Motor neuron (in vitro differentiated cells): ENCODE data around the gene PSMD14. TPM values are rescaled to one million over a fixed set of nuclear protein-coding genes. Genes with fewer than 3 reads are reported as not detected.
"Not testable (repeated sequence)": the region's sequence is repeated elsewhere in the genome, so short reads cannot be mapped to it uniquely, and the experiment has no call there.

Source experiments
- ATAC-seq, 8 experiments: fragments of 200-7000 bp; cut with Tn5 transposase; replicated peaks in 6 of 8; 2 replicates each; pipeline ENCODE4 v1.8.0; 2021; ENCODE audit warnings: mild to moderate bottlenecking in 8 of 8, moderate library complexity in 8 of 8
- H3K27ac ChIP-seq, 2 donors: fragments of 250-450 bp; sonication (Bioruptor Pico); 2 replicates each; pipeline ENCODE4 v1.9.0; 2021; ENCODE audit warnings: antibody characterized with exemption in 2 of 2, mild to moderate bottlenecking in 2 of 2, moderate library complexity in 1 of 2
- H3K4me1 ChIP-seq, 2 donors: fragments of 250-450 bp; sonication (Bioruptor Pico); replicated peaks in 1 of 2; 2 replicates each; pipeline ENCODE4 v1.6.1; 2021; ENCODE audit warnings: antibody characterized with exemption in 2 of 2, mild to moderate bottlenecking in 2 of 2, moderate library complexity in 1 of 2
- H3K4me3 ChIP-seq, 5 donors: fragments of 250-450 bp; sonication (Bioruptor Pico); 2 replicates each; pipeline ENCODE4 v1.9.0; 2021; ENCODE audit warnings: antibody characterized with exemption in 5 of 5, mild to moderate bottlenecking in 5 of 5, moderate library complexity in 4 of 5
- WGBS, 10 experiments: fragments of 450-650 bp; shearing (Covaris generic); methylation state at CpG; one replicate each; pipeline ENCODE4 v1.0.0; 2022; 5-methylcytosine and 5-hydroxymethylcytosine counted together
- in situ Hi-C, 9 experiments: fragments of 400-800 bp; cut with MboI; loops; one replicate each; pipeline ENCODE4 v1.15.0; 2021; ENCODE audit warnings: low sequenced_read_pairs in 9 of 9, low pct_unique_long_range_greater_than_20kb in 2 of 9; ENCODE audit not compliant: unreplicated experiment in 9 of 9
- total RNA-seq, 8 experiments: library from RNA; unstranded; fragments of 300-600 nt; gene quantifications; 2 replicates each; pipeline versions ENCODE4 v1.2.3 to v1.2.4, GENCODE V29; 2022

The PSMD14 gene
- total RNA-seq, 8 experiments from 2014 or later, result 49.5 to 129 (median 78.8) TPM

- no peak for ATAC-seq
- H3K27ac ChIP-seq, result peak overlapping the region; percentile 86 to 93
- peaks cover 9 to 18% of the 10 kb centered on the region in 2 donors for H3K4me1 ChIP-seq
- 0 to 62% (median 33%) methylated on average over 2 to 6 of the region's 6 CpGs; no CpG with 5 or more reads in 1 of the 10 experiments for WGBS, 10 experiments
- in situ Hi-C loops, result no loop called here
- H3K4me3 ChIP-seq, result peak overlapping the region; percentile 59 to 72 (median 59)
Observed at GRCh38 chr2:161307676-161308075, 549 bp upstream of the PSMD14 start.

- Histone ChIP-seq H3K4me3 (no peak overlapping the region), H3K27ac (no peak overlapping the region), H3K4me1 (peaks cover 5 to 21% of the 10 kb centered on the region in 2 donors)
- WGBS, 10 experiments, result 90 to 100% (median 96%) methylated on average over 1 to 3 of the region's 3 CpGs
- no peak for ATAC-seq
- in situ Hi-C loops, result no loop called here
Observed at GRCh38 chr2:161312996-161313395, 4.8 kb downstream of the PSMD14 start.

GRCh38 chr2:161315380-161315779 is 7.2 kb downstream of the PSMD14 start:
- Histone ChIP-seq H3K27ac (no peak overlapping the region), H3K4me3 (no peak overlapping the region), H3K4me1 (peaks cover 0 to 8% of the 10 kb centered on the region in 2 donors)
- ATAC-seq, result no peak
- in situ Hi-C loops, result no loop called here

- no peak for ATAC-seq
- in situ Hi-C loops, result no loop called here
Observed at GRCh38 chr2:161316701-161317100, 8.5 kb downstream of the PSMD14 start.

GRCh38 chr2:161321944-161322648 is 13.9 kb downstream of the PSMD14 start:
- in situ Hi-C loops, result no loop called here
- H3K4me1 ChIP-seq, result peaks cover 0 to 2% of the 10 kb centered on the region in 2 donors
- peak in 7 of 8 experiments; percentile 40 to 96 (median 90) for ATAC-seq
- H3K27ac ChIP-seq, result no peak overlapping the region
- WGBS, 10 experiments, result 47 to 100% (median 82%) methylated on average over 1 to 6 of the region's 6 CpGs; no CpG with 5 or more reads in 2 of the 10 experiments
- no peak overlapping the region for H3K4me3 ChIP-seq

More at GRCh38 chr2:161316701-161317100, 8.5 kb downstream of the PSMD14 start:
- Histone ChIP-seq H3K27ac (no peak overlapping the region), H3K4me1 (peaks cover 1 to 5% of the 10 kb centered on the region in 2 donors), H3K4me3 (no peak overlapping the region)

- peaks cover 0 to 2% of the 10 kb centered on the region in 2 donors for H3K4me1 ChIP-seq
- ATAC-seq, result no peak
- H3K27ac ChIP-seq, result no peak overlapping the region
- no peak overlapping the region for H3K4me3 ChIP-seq
- in situ Hi-C loops, result no loop called here
Observed at GRCh38 chr2:161324876-161325275, 16.7 kb downstream of the PSMD14 start.

- Histone ChIP-seq H3K4me1 (no peaks in the 10 kb centered on the region), H3K4me3 (no peak overlapping the region), H3K27ac (no peak overlapping the region)
- in situ Hi-C loops, result no loop called here
- 46 to 100% (median 96%) methylated on average over 1 of the region's 1 CpG for WGBS, 10 experiments
- ATAC-seq, result no peak
Observed at GRCh38 chr2:161327582-161327981, 19.4 kb downstream of the PSMD14 start.

GRCh38 chr2:161332371-161332967 is 24.2 kb downstream of the PSMD14 start:
- Histone ChIP-seq H3K4me1 (no peaks in the 10 kb centered on the region), H3K4me3 (no peak overlapping the region), H3K27ac (no peak overlapping the region)
- in situ Hi-C loops, result no loop called here
- ATAC-seq, result no peak

GRCh38 chr2:161335626-161336025 is 27.4 kb downstream of the PSMD14 start:
- in situ Hi-C loops, result no loop called here
- 43 to 100% (median 87%) methylated on average over 1 to 2 of the region's 2 CpGs for WGBS, 10 experiments
- Histone ChIP-seq H3K4me1 (no peaks in the 10 kb centered on the region), H3K4me3 (no peak overlapping the region), H3K27ac (no peak overlapping the region)
- no peak for ATAC-seq

GRCh38 chr2:161337247-161337646 is 29.0 kb downstream of the PSMD14 start:
- WGBS, 10 experiments, result 0 to 100% (median 88%) methylated on average over 1 of the region's 1 CpG; no CpG with 5 or more reads in 3 of the 10 experiments
- ATAC-seq, result no peak
- in situ Hi-C loops, result no loop called here

GRCh38 chr2:161339532-161339931 is 31.3 kb downstream of the PSMD14 start:
- ATAC-seq, H3K4me1 ChIP-seq, H3K4me3 ChIP-seq, H3K27ac ChIP-seq, in situ Hi-C loops: not testable (repeated sequence)
- WGBS, 10 experiments, result 100% methylated on average over 1 of the region's 3 CpGs; no CpG with 5 or more reads in 9 of the 10 experiments

More at GRCh38 chr2:161337247-161337646, 29.0 kb downstream of the PSMD14 start:
- H3K4me1 ChIP-seq, result no peaks in the 10 kb centered on the region
- H3K4me3 ChIP-seq, result no peak overlapping the region
- no peak overlapping the region for H3K27ac ChIP-seq

GRCh38 chr2:161340930-161341413 is 32.7 kb downstream of the PSMD14 start:
- 83 to 100% (median 93%) methylated on average over 3 to 19 of the region's 64 CpGs; no CpG with 5 or more reads in 6 of the 10 experiments for WGBS, 10 experiments
- not testable (repeated sequence) for H3K4me3 ChIP-seq

GRCh38 chr2:161343235-161343634 is 35.0 kb downstream of the PSMD14 start:
- 80 to 100% (median 100%) methylated on average over 1 to 2 of the region's 3 CpGs; no CpG with 5 or more reads in 2 of the 10 experiments for WGBS, 10 experiments
- Histone ChIP-seq H3K4me3 (no peak overlapping the region), H3K27ac (no peak overlapping the region), H3K4me1 (no peaks in the 10 kb centered on the region)
- in situ Hi-C loops, result no loop called here
- ATAC-seq, result no peak

More at GRCh38 chr2:161340930-161341413, 32.7 kb downstream of the PSMD14 start:
- in situ Hi-C loops, H3K27ac ChIP-seq, H3K4me1 ChIP-seq: not testable (repeated sequence)
- ATAC-seq, result peak in 6 of 8 experiments; percentile 32 to 69 (median 44)
